ENCODE measurements around the gene EBF3.

EBF3 gene

DNA sequence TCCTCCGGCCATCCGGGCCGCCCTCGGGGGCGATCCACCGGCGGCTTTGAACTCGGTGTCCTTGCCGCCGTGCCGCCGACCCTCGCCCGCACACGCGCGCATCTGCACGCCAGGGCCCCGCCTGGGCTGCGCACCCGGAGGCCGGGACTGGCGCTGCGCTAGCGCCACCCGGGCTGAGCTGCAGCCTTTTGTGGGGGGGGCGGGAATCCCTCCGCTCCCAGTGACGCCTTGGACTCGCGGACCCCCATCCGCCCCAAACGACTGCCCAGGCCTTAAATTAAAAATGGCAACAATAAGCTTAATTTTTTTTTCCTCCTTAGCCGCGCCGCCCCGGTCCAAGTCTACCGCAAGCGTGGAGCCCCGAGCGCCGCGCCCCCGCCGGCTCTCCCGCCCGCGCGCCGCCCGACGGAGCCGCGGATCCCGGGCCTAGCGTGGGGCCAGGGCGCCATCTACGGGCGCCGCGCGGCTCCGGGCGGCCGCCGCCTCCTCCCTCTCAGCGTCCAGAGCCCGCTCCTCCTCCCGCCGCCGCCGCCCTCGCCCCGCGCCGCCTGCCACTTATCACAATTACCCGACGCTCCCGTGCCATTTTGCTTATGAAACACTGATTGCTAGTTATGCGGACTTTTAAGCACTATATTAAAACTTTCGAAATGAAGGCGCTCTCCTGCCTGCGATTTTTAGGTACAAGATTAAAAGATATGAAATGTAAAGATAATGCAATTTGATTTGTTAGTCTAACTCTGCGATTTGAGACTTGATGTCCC lies 7.5 kb upstream of the EBF3 start:
- peak; percentile 7 to 47 for DNase-seq

- DNase-seq = no peak
Measured at GRCh38 chr10:129970465-129971364, 6.6 kb upstream of the EBF3 start.

GRCh38 chr10:129969911-129970464 lies 5.9 kb upstream of the EBF3 start:
- no peak for DNase-seq

- no peak for DNase-seq
Measured at GRCh38 chr10:129969184-129969910, 5.3 kb upstream of the EBF3 start.

- peak; percentile 30 to 32 for DNase-seq
Measured at GRCh38 chr10:129968853-129969183, 4.7 kb upstream of the EBF3 start.

DNA sequence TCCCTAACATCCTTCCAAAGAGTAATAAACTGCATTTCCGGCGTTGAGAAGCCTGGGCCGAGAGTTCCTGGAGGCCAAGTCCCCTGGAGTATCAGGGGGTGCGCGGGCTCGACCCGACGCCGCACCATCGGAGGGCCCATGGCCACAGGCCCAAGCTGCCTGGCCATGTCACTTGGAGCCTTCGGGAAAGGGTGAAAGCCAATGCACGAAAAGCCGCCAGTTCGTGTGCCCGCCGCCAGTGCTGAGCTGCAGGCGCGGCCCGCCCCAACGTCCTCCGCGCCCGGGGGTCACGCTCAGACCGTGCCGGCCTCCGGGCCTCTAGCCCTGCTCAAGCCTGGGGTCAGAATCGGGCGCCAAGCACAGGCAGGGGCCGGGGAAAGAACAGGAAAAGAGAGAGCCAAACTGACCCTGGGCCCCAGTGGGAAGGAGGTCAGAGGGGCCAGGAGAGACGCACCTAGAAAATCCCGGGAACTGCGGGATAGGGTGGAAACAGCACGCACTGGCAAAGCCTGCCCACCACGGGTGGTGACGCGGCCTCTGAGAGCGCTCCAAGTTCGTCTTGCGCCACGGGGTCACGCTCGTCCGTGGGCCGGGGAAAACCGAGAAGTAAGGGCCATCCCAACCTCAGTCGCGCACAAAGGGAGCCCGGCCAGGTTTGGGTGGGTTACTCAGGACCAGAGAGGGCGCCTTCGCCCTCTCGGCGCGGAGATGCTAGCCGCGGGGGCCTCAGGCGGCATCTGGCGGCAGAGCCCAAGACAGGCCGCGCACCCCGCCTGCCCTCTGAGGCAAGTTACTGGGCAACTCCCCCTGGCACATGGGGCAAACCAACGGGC lies 4.2 kb upstream of the EBF3 start:
- peak in 1 of 2 donors; percentile 34 for DNase-seq

GRCh38 chr10:129967579-129968019 lies 3.5 kb upstream of the EBF3 start:
- DNase-seq = no peak

GRCh38 chr10:129966889-129967578 lies 3.0 kb upstream of the EBF3 start:
- no peak for DNase-seq

GRCh38 chr10:129966370-129966888 lies 2.4 kb upstream of the EBF3 start:
- no peak for DNase-seq

DNA sequence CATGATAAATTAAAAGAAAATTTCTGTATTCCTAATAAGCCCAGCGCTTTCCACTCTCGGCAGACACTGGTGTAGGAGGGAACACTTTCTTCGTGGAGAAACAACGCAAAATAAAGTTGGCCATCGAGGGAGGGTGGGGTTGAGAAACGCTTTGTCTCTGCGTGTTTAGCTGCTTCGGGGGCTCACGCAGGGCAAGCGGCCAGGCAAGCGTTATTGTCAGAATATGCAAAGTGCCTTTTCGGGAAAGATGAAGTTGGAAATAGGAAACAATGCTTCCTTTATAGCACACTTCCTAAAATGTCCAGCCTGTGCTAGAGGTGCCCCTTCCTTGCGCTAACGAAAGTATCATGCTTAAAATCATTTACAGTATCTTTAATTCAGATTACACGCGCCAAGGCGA lies 1.9 kb upstream of the EBF3 start:
- no peak for DNase-seq

GRCh38 chr10:129965425-129965808 lies 1.3 kb upstream of the EBF3 start:
- DNase-seq = no peak

GRCh38 chr10:129964611-129965424 lies 744 bp upstream of the EBF3 start:
- DNase-seq = no peak

DNA sequence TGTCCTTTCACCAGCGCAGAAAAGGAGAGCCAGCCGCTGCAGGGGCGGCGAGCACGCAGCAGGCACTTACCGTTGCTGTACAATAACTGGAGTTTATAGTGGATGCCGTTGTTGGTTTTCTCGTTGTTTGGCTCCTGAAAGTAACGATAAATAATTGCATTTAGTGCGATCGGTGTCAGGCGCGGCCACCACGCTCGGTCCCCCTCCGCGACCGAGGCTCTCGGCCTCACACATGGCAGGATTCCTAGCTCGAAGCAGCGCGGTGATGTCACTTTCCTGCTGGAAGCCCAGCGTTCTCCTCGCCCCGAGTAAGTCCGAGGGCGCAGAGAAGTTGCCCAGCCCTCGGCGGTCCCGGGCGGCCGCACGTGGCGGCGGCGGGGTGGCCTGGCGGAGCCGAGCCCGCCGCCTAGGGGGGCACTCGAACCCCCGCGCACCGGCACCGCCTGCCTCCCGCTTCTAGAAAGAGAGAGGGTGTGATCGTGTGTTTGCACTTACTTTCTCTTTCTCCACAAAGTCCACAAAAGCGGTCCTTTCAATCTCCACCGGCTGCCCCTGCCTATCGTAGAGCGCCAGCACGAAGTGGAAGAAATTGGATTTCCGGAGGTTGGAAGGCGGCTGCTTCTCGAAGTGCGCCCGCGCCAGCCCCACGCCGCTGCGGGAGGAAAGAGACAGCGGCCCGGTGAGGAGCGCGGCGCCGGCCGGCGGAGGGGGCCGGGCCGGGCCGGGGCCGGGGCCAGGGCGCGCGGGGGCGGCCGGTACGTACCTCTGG lies 1.0 kb downstream of the EBF3 start:
- DNase-seq = no peak

GRCh38 chr10:129962031-129962871 lies 1.8 kb downstream of the EBF3 start:
- no peak for DNase-seq

DNA sequence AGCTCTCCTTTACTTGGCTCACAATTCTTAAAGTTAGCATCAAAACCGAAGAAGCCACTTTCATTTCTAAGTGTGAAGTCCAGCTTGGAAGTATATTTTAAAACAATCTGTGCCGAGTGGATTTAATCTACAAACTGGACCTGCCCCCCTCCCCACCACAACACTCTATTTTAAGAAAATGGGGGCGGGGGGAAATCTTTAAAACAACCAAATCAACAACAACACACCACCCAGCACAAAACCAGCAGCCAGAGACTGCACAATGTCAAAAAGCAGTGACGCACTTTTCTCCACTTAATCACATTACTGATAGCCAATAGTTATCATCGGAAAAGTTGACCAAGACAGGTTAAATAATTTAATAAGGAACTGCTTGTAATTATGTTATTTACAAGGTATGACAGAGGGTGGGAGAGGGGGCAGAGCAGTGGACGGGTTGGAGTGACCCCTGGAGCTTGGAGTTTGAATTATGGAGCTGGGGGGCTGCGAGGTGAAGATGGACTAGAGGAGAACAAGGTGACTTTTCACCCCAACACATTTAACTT lies 2.8 kb downstream of the EBF3 start:
- no peak for DNase-seq

DNA sequence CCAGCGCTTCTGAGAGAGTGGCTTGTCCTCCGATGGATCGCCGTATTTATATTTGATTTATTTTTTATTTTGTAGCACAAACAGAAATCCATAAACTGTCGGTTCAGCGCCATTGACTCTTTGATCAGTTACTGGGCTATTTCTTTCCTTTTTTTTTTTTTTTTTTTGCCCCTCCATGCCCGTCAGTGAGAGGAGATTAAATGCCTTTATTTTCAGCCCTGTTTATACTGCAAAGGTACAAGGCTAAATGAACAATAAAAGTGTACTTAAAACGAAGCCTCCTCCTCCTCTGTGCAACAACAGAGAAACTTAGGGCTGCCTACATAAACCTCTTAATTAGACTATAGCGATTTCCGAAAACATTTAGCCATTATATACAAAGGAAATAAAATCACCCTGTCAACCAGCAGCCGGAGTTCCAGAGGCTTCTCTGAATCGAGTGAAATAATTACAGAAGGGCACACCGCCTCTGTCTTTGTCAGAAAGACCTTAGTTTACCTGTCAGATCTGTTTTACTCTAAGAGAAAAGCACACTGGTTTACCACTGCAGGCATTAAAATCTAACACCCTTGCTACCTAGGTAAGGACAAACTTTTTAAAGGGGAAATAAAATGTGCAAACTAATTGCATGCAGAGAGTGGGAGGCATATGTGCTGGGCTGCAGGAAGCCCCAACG lies 3.5 kb downstream of the EBF3 start:
- DNase-seq = no peak

All from inflammatory macrophage (primary cell).